K562 (cell line): Measurements from ENCODE around the gene CENPN. TPM values are rescaled to one million over a fixed set of nuclear protein-coding genes. Genes with fewer than 3 reads are reported as not detected.

Experiments
- ATAC-seq: fragments of 200-7000 bp; cut with Tn5 transposase; 3 replicates; pipeline ENCODE4 v1.9.1; 2020; ENCODE audit warnings: moderate library complexity
- BruUV-seq: library from RNA; stranded (reverse); fragments of 400-500 nt; replicated peaks from 2 replicates; lab custom pipeline; 2021; lab: Mats Ljungman, UMichigan
- CTCF ChIA-PET: fragments of 300-600 bp; formaldehyde crosslinking; extraction: SDS; loops from one replicate; lab custom pipeline; 2021; ENCODE audit warnings: low intra/inter-chr PET ratio; lab: Yijun Ruan, JAX
- POLR2A ChIA-PET: fragments of 300-600, 350-650 bp; sonication (Branson Sonifier 250); formaldehyde crosslinking; extraction: SDS; loops from one replicate; lab custom pipeline; 2021; ENCODE audit warnings: antibody characterized with exemption, inconsistent platforms; lab: Yijun Ruan, JAX
- DNase-seq, 4 experiments: peaks; one replicate each; pipeline versions ENCODE4 v3.0.0 to v3.0.0-alpha.2; 2011 to 2018; ENCODE audit warnings: low spot score in 3 of 4, mixed read lengths in 3 of 4; ENCODE audit errors: extremely low read depth in 1 of 4
- FAIRE-seq: peaks from 2 replicates; lab custom pipeline; 2011; peaks lifted over from hg19 to GRCh38; lab: Jason Lieb, UNC
- H2AFZ ChIP-seq: 2 replicates; pipeline ENCODE4 v1.6.0; 2011; ENCODE audit warnings: low read depth, low read length, control low read depth, inconsistent platforms
- H3K27ac ChIP-seq: fragments of 200-600 bp; 3 replicates; pipeline ENCODE4 v1.8.0; 2011; ENCODE audit warnings: low read depth, mild to moderate bottlenecking, control low read depth, inconsistent platforms, low read length, moderate library complexity, mixed read lengths; ENCODE audit errors: extremely low read depth
- H3K27me3 ChIP-seq, 2 experiments: fragments of 300-600 bp in 1 of 2; 2 replicates in 1 of 2; 3 replicates in 1 of 2; pipeline versions ENCODE4 v1.6.0 to v1.8.0; 2011; ENCODE audit warnings: inconsistent platforms in 2 of 2, low read length in 2 of 2, mild to moderate bottlenecking in 1 of 2, mixed read lengths in 1 of 2, moderate library complexity in 1 of 2; ENCODE audit not compliant: control insufficient read depth in 2 of 2, insufficient read depth in 2 of 2
- H3K36me3 ChIP-seq: fragments of 300-600 bp; 3 replicates; pipeline ENCODE4 v1.8.0; 2011; ENCODE audit warnings: mild to moderate bottlenecking, low read length, inconsistent platforms; ENCODE audit not compliant: control insufficient read depth, insufficient read depth
- H3K4me1 ChIP-seq, 2 experiments: fragments of 200-600 bp in 1 of 2; replicated peaks in 1 of 2; 2 replicates in 1 of 2; 3 replicates in 1 of 2; pipeline versions ENCODE4 v1.5.1 to v1.8.0; 2011; ENCODE audit warnings: inconsistent platforms in 2 of 2, low read length in 2 of 2, mild to moderate bottlenecking in 1 of 2, mixed read lengths in 1 of 2, moderate library complexity in 1 of 2; ENCODE audit not compliant: control insufficient read depth in 2 of 2, insufficient read depth in 2 of 2
- H3K4me2 ChIP-seq: 2 replicates; pipeline ENCODE4 v1.6.1; 2011; ENCODE audit warnings: low read length, control low read depth, inconsistent platforms, mixed read lengths; ENCODE audit not compliant: insufficient read depth
- H3K4me3 ChIP-seq: fragments of 200-600 bp; sonication (generic), shearing (Covaris generic); 2 replicates; pipeline ENCODE4 v1.5.1; 2016; ENCODE audit warnings: control low read depth, inconsistent platforms
- H3K79me2 ChIP-seq: fragments of 200-600 bp; 3 replicates; pipeline ENCODE4 v1.8.0; 2011; ENCODE audit warnings: low read length, inconsistent platforms; ENCODE audit not compliant: control insufficient read depth, insufficient read depth
- H3K9ac ChIP-seq, 2 experiments: 2 replicates each; pipeline versions ENCODE4 v1.6.0 to v1.6.1; 2011; ENCODE audit warnings: low read depth in 2 of 2, low read length in 2 of 2, control low read depth in 1 of 2, inconsistent platforms in 1 of 2, mild to moderate bottlenecking in 1 of 2, mixed read lengths in 1 of 2; ENCODE audit not compliant: insufficient read depth in 1 of 2
- H3K9me1 ChIP-seq: one replicate; pipeline ENCODE4 v1.6.0; 2011; ENCODE audit warnings: inconsistent platforms, mild to moderate bottlenecking, low read length, moderate library complexity; ENCODE audit not compliant: control insufficient read depth, insufficient read depth
- H3K9me3 ChIP-seq: replicated peaks from 2 replicates; pipeline ENCODE4 v1.5.1; 2011; ENCODE audit warnings: low read depth, low read length, inconsistent platforms; ENCODE audit not compliant: control insufficient read depth, insufficient read depth
- H4K20me1 ChIP-seq: replicated peaks from 2 replicates; pipeline ENCODE4 v1.6.1; 2011; ENCODE audit warnings: low read length, inconsistent platforms, mixed read lengths; ENCODE audit not compliant: control insufficient read depth, insufficient read depth
- BCLAF1 ChIP-seq, 2 experiments: fragments of 450-650 bp in 1 of 2; IDR thresholded peaks; 2 replicates each; pipeline ENCODE4 v1.6.1; 2011 to 2017; ENCODE audit warnings: low read depth in 2 of 2, antibody characterized with exemption in 1 of 2, borderline replicate concordance in 1 of 2, low read length in 1 of 2, mild to moderate bottlenecking in 1 of 2, mixed read lengths in 1 of 2; ENCODE audit not compliant: control insufficient read depth in 1 of 2
- DEAF1 ChIP-seq: fragments of 450-650 bp; formaldehyde crosslinking; IDR thresholded peaks from 2 replicates; pipeline ENCODE4 v1.4.0; 2020; ENCODE audit warnings: mild to moderate bottlenecking, moderate library complexity
- GATAD2B ChIP-seq: fragments of 450-650 bp; IDR thresholded peaks from 2 replicates; pipeline ENCODE4 v1.6.1; 2017; ENCODE audit warnings: mild to moderate bottlenecking, borderline replicate concordance
- ILF3 ChIP-seq: fragments of 450-650 bp; IDR thresholded peaks from 2 replicates; pipeline ENCODE4 v1.6.1; 2018; ENCODE audit warnings: antibody characterized with exemption, mild to moderate bottlenecking, moderate library complexity, borderline replicate concordance
- MNT ChIP-seq, 2 experiments: fragments of 450-650 bp; conservative IDR thresholded peaks; 2 replicates each; pipeline ENCODE4 v1.6.1; 2017; ENCODE audit warnings: mild to moderate bottlenecking in 2 of 2, moderate library complexity in 2 of 2
- NCOA6 ChIP-seq: fragments of 450-650 bp; IDR thresholded peaks from 2 replicates; pipeline ENCODE4 v1.6.1; 2017; ENCODE audit warnings: mild to moderate bottlenecking
- PPARD ChIP-seq: fragments of 250-450 bp; sonication (Bioruptor Pico); IDR thresholded peaks from 2 replicates; pipeline ENCODE4 v1.8.0; 2022; ENCODE audit warnings: inconsistent platforms, mild to moderate bottlenecking, moderate library complexity
- RAD21 ChIP-seq, 2 experiments: fragments of 250-450 bp in 1 of 2; fragments of 450-650 bp in 1 of 2; sonication (Bioruptor Pico) in 1 of 2; formaldehyde crosslinking in 1 of 2; IDR thresholded peaks in 1 of 2; conservative IDR thresholded peaks in 1 of 2; 2 replicates each; pipeline versions ENCODE4 v1.4.0 to v1.8.0; 2020 to 2022; ENCODE audit warnings: mild to moderate bottlenecking in 2 of 2, moderate library complexity in 1 of 2
- SMAD4 ChIP-seq: fragments of 250-450 bp; sonication (Bioruptor Pico); conservative IDR thresholded peaks from 2 replicates; pipeline ENCODE4 v1.8.0; 2021; ENCODE audit warnings: inconsistent platforms, mild to moderate bottlenecking, moderate library complexity
- SMARCA4 ChIP-seq: fragments of 450-650 bp; IDR thresholded peaks from 2 replicates; pipeline ENCODE4 v1.6.1; 2016
- SRSF1 ChIP-seq: fragments of 200-400 bp; formaldehyde crosslinking; IDR thresholded peaks from 2 replicates; pipeline ENCODE4 v1.6.1; 2017; ENCODE audit warnings: mild to moderate bottlenecking, low read depth, low read length, moderate library complexity
- ZNF785 ChIP-seq: fragments of 250-450 bp; sonication (Bioruptor Pico); IDR thresholded peaks from 2 replicates; pipeline ENCODE4 v1.4.0; 2020; ENCODE audit warnings: mild to moderate bottlenecking
- ZSCAN29 ChIP-seq: fragments of 450-650 bp; IDR thresholded peaks from 2 replicates; pipeline ENCODE4 v1.6.1; 2017
- WGBS: fragments of 100-300 bp; shearing (Covaris generic); methylation state at CpG from one replicate; pipeline ENCODE4 v1.1.6; 2016; ENCODE audit warnings: low coverage, mixed read lengths; ENCODE audit not compliant: insufficient coverage; ENCODE audit errors: missing lambda C conversion rate; 5-methylcytosine and 5-hydroxymethylcytosine counted together
- in situ Hi-C: fragments of 300-500 bp; cut with MboI; formaldehyde crosslinking; loops from 4 replicates; pipeline ENCODE4 v1.15.0; 2018; ENCODE audit warnings: inconsistent platforms, mixed read lengths
- intact Hi-C: fragments of 100-400 bp; cut with micrococcal nuclease; formaldehyde crosslinking; loops from 2 replicates; pipeline ENCODE4 v1.14.2; 2022
- polyA plus RNA-seq, 8 experiments: library from polyadenylated mRNA; depleted of rRNA in 4 of 8; stranded (reverse) in 5 of 8; unstranded in 3 of 8; fragments of >200 nt; fragmentation: Nextera tagmentation in 2 of 8; fragmentation: Illumina TruSeq in 1 of 8; extraction: Ambion mirVana in 2 of 8; extraction: Trizol in 1 of 8; gene quantifications; 2 replicates each; pipeline versions ENCODE4 v1.2.1 to v1.2.3, GENCODE V29; 2011 to 2014; ENCODE audit warnings: inconsistent platforms in 1 of 8, missing spikeins in 1 of 8
- total RNA-seq, 7 experiments: library from RNA; depleted of rRNA in 6 of 7; stranded (reverse); fragments of >200 nt in 6 of 7; fragmentation: Illumina TruSeq in 2 of 7; extraction: Trizol in 2 of 7; gene quantifications; 2 replicates each; pipeline versions ENCODE4 v1.2.1 to v1.2.3, GENCODE V29; 2011 to 2021; ENCODE audit warnings: low replicate concordance in 1 of 7

Gene CENPN
- total and polyA plus RNA-seq, 9 of the 15 experiments (the other 6 are each of a cell fraction or from before 2014, with no cell fraction given) = 92.3 to 384 (median 140) TPM

- FAIRE-seq (peak; percentile 15), ATAC-seq (peak; percentile 34), DNase-seq (peak in 2 of 4 experiments; percentile 36 to 77)
- no TSS peak for BruUV-seq
- Histone ChIP-seq H3K4me2 (peak overlapping the region; percentile 97), H3K9ac (peak overlapping the region; percentile 53 to 91), H3K79me2 (peaks cover 93% of the 10 kb centered on the region), H3K4me1 (peaks cover 21 to 30% of the 10 kb centered on the region in 2 experiments; a peak in 4 of 5 replicates), H3K27ac (peak overlapping the region; percentile 100), H3K9me1 (peaks cover 4% of the 10 kb centered on the region), H3K9me3 (no peaks in the 10 kb centered on the region), H3K36me3 (peaks cover 22% of the 10 kb centered on the region), H3K4me3 (peak overlapping the region; percentile 82), H4K20me1 (peaks cover 22% of the 10 kb centered on the region), H3K27me3 (no peaks in the 10 kb centered on the region), H2AFZ (0 out of 2 replicates have a peak overlapping the region, but pooled peaks have one; percentile 17)
- WGBS = under 1% methylated on average over 14 of the region's 14 CpGs
- CTCF ChIA-PET = interaction anchor here (0.6 to 0.8 kb wide), 3 partner anchors 13 to 578 kb away, joined by 3 to 4 read pairs (median 3); partner anchors contain the start of gene ATMIN
- in situ Hi-C loops (loop anchor here (25.0 kb wide), 1 partner anchor 733 kb away; no protein-coding TSS in a partner anchor), intact Hi-C loops (loop anchor here (5.0 kb wide), 1 partner anchor 1082 kb away; no protein-coding TSS in a partner anchor)
- POLR2A ChIA-PET = interaction anchor here (0.5 to 2.0 kb wide), 11 partner anchors 10 to 803 kb away, joined by 3 to 8 read pairs (median 3); partner anchors contain the start of gene ATMIN
- peak in 1 of 2 experiments; percentile 45; a peak in 3 of 4 replicates for TF ChIP-seq RAD21 (CRISPR knock-in tag; conservative IDR thresholded peaks at IDR 0.05 in 1 of 2, IDR thresholded peaks at IDR 0.05 in 1 of 2)
- TF ChIP-seq SMAD4 (CRISPR knock-in tag) = 0 out of 2 replicates have a peak, but pooled peaks have one; percentile 33
- TF ChIP-seq GATAD2B = peak; percentile 15; the same call in 1 of the 2 replicates
- TF ChIP-seq ZSCAN29 = peak; percentile 26; the same call in 1 of the 2 replicates
- TF ChIP-seq SRSF1 = no peak
- peak; percentile 62; the same call in 1 of the 2 replicates for TF ChIP-seq PPARD (CRISPR knock-in tag)
- TF ChIP-seq BCLAF1 (IDR thresholded peaks at IDR 0.05; ENCODE audit: borderline replicate concordance in 1 of 2, control insufficient read depth in 1 of 2, low read depth in 2 of 2, low read length in 1 of 2) = 0 out of 4 replicates have a peak, but pooled peaks of 1 of the 2 experiments have one; percentile 12
- TF ChIP-seq ILF3 = peak; percentile 67; the same call in 1 of the 2 replicates
- TF ChIP-seq MNT (conservative IDR thresholded peaks at IDR 0.05) = peak in 1 of 2 experiments; percentile 31; a peak in 1 of 4 replicates
- TF ChIP-seq ZNF785 (CRISPR knock-in tag) = no peak
- peak; percentile 81 for TF ChIP-seq SMARCA4
- 0 out of 2 replicates have a peak, but pooled peaks have one; percentile 11 for TF ChIP-seq NCOA6
- TF ChIP-seq DEAF1 (CRISPR knock-in tag) = peak; percentile 36; the same call in 1 of the 2 replicates
Measured at GRCh38 chr16:81004646-81005353, 2.2 kb upstream of the CENPN start.
